Cardiac muscle cell (in vitro differentiated cells and primary cell): ENCODE results near the gene TAS1R3. TPM values are rescaled to one million over a fixed set of nuclear protein-coding genes. Genes with fewer than 3 reads are reported as not detected.

ENCODE experiments used
- DNase-seq, 2 donors: peaks; one replicate each; pipeline versions ENCODE4 v3.0.0 to v3.0.0-alpha.2; 2010 to 2017; ENCODE audit warnings: low read depth in 1 of 2, low spot score in 1 of 2
- H3K27ac ChIP-seq: fragments of 200-600 bp; sonication (generic); 2 replicates; pipeline ENCODE4 v1.5.1; 2016
- H3K27me3 ChIP-seq: fragments of 200-600 bp; sonication (generic); 2 replicates; pipeline ENCODE4 v1.6.0; 2016; ENCODE audit warnings: control low read depth
- H3K36me3 ChIP-seq: fragments of 200-600 bp; sonication (generic); 2 replicates; pipeline ENCODE4 v1.5.1; 2016; ENCODE audit warnings: control low read depth
- H3K4me1 ChIP-seq: fragments of 200-600 bp; sonication (generic); 2 replicates; pipeline ENCODE4 v1.8.1; 2017; ENCODE audit warnings: low read depth, mild to moderate bottlenecking, mixed run types
- H3K4me3 ChIP-seq: fragments of 200-600 bp; sonication (generic); 2 replicates; pipeline ENCODE4 v1.5.1; 2016; ENCODE audit warnings: mild to moderate bottlenecking
- H3K9me3 ChIP-seq: fragments of 200-600 bp; sonication (generic); 2 replicates; pipeline ENCODE4 v1.5.1; 2017; ENCODE audit warnings: low read depth, mild to moderate bottlenecking, control low read depth
- polyA plus RNA-seq: library from polyadenylated mRNA; unstranded; fragments of >200 nt; fragmentation: Nextera tagmentation; extraction: Ambion mirVana; gene quantifications from 2 replicates; pipeline ENCODE4 v1.2.1, GENCODE V29; 2016
- total RNA-seq: library from RNA; depleted of rRNA; stranded (reverse); fragments of >200 nt; gene quantifications from 2 replicates; pipeline ENCODE4 v1.2.3, GENCODE V29; 2016
- TF ChIP-seq, protein P1 (sequence below): IDR thresholded peaks from 2 replicates; pipeline ENCODE4 v1.5.1; 2012; ENCODE audit warnings: low read depth, mild to moderate bottlenecking, low read length

The TAS1R3 gene
- total and polyA plus RNA-seq, 2 experiments from 2014 or later: 0.32 to 1.1 TPM

DNA sequence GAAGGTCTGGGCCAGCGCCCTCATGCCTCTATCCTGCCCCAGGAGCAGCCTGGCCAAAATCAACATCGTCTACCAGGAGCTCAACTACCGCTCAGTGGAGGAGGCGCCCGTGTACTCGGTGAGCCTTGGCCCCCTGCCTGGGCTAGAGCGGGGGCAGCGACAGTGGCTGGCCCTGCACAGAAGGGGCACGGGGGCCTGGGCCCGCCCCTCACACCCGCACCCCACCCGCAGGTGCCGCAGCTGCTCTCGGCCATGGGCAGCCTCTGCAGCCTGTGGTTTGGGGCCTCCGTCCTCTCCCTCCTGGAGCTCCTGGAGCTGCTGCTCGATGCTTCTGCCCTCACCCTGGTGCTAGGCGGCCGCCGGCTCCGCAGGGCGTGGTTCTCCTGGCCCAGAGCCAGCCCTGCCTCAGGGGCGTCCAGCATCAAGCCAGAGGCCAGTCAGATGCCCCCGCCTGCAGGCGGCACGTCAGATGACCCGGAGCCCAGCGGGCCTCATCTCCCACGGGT, 40.0 kb upstream of the TAS1R3 start:
- no peak overlapping the region for H3K4me3 ChIP-seq
- H3K4me1 ChIP-seq: no peaks in the 10 kb centered on the region
- no peaks in the 10 kb centered on the region for H3K36me3 ChIP-seq
- H3K27me3 ChIP-seq: no peaks in the 10 kb centered on the region
- TF ChIP-seq, protein P1, sequence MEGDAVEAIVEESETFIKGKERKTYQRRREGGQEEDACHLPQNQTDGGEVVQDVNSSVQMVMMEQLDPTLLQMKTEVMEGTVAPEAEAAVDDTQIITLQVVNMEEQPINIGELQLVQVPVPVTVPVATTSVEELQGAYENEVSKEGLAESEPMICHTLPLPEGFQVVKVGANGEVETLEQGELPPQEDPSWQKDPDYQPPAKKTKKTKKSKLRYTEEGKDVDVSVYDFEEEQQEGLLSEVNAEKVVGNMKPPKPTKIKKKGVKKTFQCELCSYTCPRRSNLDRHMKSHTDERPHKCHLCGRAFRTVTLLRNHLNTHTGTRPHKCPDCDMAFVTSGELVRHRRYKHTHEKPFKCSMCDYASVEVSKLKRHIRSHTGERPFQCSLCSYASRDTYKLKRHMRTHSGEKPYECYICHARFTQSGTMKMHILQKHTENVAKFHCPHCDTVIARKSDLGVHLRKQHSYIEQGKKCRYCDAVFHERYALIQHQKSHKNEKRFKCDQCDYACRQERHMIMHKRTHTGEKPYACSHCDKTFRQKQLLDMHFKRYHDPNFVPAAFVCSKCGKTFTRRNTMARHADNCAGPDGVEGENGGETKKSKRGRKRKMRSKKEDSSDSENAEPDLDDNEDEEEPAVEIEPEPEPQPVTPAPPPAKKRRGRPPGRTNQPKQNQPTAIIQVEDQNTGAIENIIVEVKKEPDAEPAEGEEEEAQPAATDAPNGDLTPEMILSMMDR: no peak
- no peak for DNase-seq
- H3K27ac ChIP-seq: no peak overlapping the region
- H3K9me3 ChIP-seq: no peaks in the 10 kb centered on the region

DNA sequence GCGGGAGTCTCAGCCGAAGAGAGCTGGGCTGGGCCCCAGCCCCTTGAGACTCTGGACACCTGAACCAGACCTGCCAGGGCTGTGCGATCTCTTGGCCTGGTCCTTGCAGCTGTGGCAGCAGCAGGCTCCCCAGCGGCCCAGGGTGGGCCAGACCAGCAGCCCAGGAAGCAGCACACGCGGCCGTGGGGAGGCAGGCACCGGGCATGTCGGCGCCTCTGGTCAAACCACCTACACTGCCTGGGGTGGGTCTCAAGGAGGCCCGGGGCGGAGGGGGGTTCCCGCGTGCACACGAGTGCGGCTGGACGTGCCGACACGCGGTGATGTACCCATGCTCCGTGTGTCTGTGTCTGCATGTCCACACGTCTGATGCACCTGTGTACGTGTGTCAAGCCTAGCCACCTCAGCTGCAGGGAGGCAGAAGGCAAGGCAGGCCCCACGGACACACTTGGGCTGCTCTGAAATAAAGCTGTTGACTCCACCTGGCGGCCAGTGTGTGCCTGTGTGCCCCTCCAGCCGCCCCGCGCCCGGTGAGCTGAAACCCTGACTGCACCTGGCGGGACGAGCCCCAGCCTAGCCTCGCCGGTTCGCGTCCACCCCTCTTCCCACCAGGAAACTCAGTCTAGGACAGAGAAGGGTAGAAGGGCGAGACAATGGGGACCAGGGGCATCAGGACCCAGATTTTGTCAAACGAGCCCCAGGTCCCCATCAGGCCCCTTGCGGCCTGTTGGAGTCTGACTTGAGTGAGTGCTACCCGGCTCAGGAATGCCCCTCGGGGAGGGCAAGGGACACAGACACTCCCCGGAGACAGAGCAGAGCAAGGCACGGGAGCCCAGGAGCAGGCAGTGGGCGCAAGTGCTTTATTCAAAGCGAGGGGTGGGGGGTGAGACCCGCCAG, 39.3 kb upstream of the TAS1R3 start:
- TF ChIP-seq, protein P1: peak; percentile 65
- Histone ChIP-seq H3K27me3 (no peaks in the 10 kb centered on the region), H3K9me3 (no peaks in the 10 kb centered on the region), H3K27ac (no peak overlapping the region), H3K4me3 (no peak overlapping the region), H3K4me1 (no peaks in the 10 kb centered on the region), H3K36me3 (no peaks in the 10 kb centered on the region)
- DNase-seq: peak; percentile 72 to 84

DNA sequence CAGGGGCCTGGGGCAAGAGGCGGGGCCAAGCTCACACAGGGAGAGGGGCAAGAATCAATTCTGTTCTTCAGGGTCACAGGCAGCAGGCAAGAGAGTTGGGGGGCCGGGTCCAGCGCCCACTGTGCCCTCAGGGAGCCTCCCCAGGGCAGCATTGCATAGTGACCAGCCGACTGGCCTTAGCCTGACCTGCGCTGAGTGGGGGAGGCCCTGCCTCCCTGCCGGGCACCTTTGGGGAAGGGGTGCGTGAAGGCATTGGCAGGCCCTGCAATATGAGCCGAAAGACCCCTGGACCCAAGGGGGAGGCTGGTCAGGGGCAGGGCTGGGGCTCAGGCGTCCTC, 38.7 kb upstream of the TAS1R3 start:
- H3K9me3 ChIP-seq: no peaks in the 10 kb centered on the region
- H3K4me1 ChIP-seq: no peaks in the 10 kb centered on the region
- TF ChIP-seq, protein P1: no peak
- no peaks in the 10 kb centered on the region for H3K27me3 ChIP-seq
- H3K27ac ChIP-seq: no peak overlapping the region
- no peak overlapping the region for H3K4me3 ChIP-seq
- no peaks in the 10 kb centered on the region for H3K36me3 ChIP-seq
- no peak for DNase-seq

DNA sequence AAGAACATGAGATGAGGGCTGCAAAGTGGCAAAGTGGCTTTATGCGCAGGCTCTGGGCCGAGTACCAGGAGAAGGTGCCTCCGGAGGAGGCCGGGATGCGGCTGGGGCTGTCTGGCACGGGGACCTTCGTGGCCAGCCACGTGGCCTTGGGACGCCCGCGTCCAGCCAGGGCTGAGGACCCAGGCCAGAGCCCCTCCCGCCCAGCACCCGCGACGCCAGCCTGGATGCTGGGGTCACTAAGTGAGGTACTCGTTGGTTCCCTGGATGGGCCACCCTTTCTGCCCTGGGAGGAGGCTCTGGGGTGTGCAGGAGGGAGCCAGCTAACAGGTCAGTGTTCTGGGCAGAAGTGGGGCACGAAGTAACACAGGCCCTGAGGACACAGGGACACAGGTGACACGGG, 38.2 kb upstream of the TAS1R3 start:
- DNase-seq: no peak
- TF ChIP-seq, protein P1: no peak
- Histone ChIP-seq H3K27me3 (no peaks in the 10 kb centered on the region), H3K27ac (no peak overlapping the region), H3K9me3 (no peaks in the 10 kb centered on the region), H3K36me3 (no peaks in the 10 kb centered on the region), H3K4me3 (no peak overlapping the region), H3K4me1 (no peaks in the 10 kb centered on the region)

DNA sequence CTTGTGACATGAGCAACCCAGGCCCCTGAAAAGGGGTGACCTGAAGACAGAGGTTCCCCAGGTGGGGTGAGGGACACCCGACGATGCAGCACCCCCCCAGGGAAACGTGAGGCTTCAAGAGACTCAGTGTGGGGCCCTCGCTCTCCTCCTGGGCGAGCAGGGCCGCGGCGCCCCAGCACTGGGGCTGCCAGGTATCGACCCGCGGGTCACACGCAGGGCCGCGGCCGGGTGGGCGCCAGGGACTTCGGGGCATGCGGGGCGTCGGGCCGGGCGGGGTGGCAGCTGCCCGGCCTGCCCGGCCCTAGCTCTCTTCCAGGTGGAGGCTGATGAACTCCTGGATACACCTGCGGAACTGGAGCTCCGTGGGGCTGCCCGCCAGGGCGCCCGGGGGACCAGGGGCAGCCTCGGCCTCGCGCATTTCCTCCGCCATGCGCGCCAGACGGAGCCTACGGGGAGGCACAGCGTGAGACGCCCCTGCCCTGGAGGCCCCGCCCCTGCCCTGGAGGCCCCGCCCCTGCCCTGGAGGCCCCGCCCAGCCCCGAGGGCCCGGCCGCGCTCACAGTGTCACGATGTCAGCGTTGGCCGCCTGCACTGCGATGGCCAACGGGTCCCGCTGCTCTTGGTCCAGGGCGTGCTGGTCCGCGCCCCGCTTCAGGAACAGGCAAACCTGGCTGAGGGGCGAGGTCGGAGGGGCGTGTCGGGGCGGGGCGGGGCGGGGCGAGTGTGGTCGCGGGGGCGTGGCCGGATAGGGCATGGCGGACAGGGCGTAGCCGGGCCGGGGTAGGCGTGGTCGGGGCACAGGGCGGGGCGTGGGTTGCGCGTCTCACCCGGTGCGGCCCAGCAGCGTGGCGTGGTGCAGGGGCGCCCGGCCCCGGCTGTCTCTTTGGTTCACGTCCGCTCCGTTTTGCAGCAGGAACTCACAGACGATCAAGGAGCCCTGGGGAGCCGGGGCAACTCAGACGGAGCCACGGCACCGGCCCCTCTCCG, 37.5 kb upstream of the TAS1R3 start:
- H3K27ac ChIP-seq: no peak overlapping the region
- TF ChIP-seq, protein P1: no peak
- DNase-seq: no peak
- no peak overlapping the region for H3K4me3 ChIP-seq
- no peaks in the 10 kb centered on the region for H3K4me1 ChIP-seq
- no peaks in the 10 kb centered on the region for H3K9me3 ChIP-seq
- H3K27me3 ChIP-seq: no peaks in the 10 kb centered on the region
- no peaks in the 10 kb centered on the region for H3K36me3 ChIP-seq
